OCI-LY1 (cell line): ENCODE measurements around the gene TXNRD3.

Experiments used
- H2AFZ ChIP-seq: fragments of 200-600 bp; sonication (generic), shearing (Covaris generic); 2 replicates; pipeline ENCODE4 v1.6.0; 2014; ENCODE audit warnings: antibody characterized with exemption, mild to moderate bottlenecking, low read length
- H3F3A ChIP-seq: fragments of 200-600 bp; sonication (generic), shearing (Covaris generic); 2 replicates; pipeline ENCODE4 v1.6.0; 2014; ENCODE audit warnings: mild to moderate bottlenecking, antibody characterized with exemption, low read length, moderate library complexity; ENCODE audit not compliant: insufficient read depth
- H3K27ac ChIP-seq: fragments of 200-600 bp; sonication (generic); 2 replicates; pipeline ENCODE4 v1.5.1; 2014; ENCODE audit warnings: low read length, mixed run types, mild to moderate bottlenecking, low read depth; ENCODE audit not compliant: poor library complexity, severe bottlenecking
- H3K27me3 ChIP-seq: fragments of 200-600 bp; sonication (generic); 2 replicates; pipeline ENCODE4 v1.6.0; 2014; ENCODE audit warnings: antibody characterized with exemption, mild to moderate bottlenecking, low read length, moderate library complexity; ENCODE audit not compliant: insufficient read depth
- H3K36me3 ChIP-seq: fragments of 200-600 bp; sonication (generic); 2 replicates; pipeline ENCODE4 v1.6.1; 2014; ENCODE audit warnings: mild to moderate bottlenecking, antibody characterized with exemption, low read length, moderate library complexity, mixed read lengths; ENCODE audit not compliant: insufficient read depth
- H3K4me1 ChIP-seq: fragments of 200-600 bp; sonication (generic); 2 replicates; pipeline ENCODE4 v1.5.1; 2014; ENCODE audit warnings: mild to moderate bottlenecking, low read length, moderate library complexity; ENCODE audit not compliant: insufficient read depth, severe bottlenecking
- H3K4me2 ChIP-seq: fragments of 200-600 bp; sonication (generic), shearing (Covaris generic); 2 replicates; pipeline ENCODE4 v1.6.1; 2014; ENCODE audit warnings: low read length
- H3K4me3 ChIP-seq: fragments of 200-600 bp; sonication (generic); 2 replicates; pipeline ENCODE4 v1.5.1; 2014; ENCODE audit warnings: low read length, low read depth, mild to moderate bottlenecking, mixed read lengths; ENCODE audit not compliant: poor library complexity, severe bottlenecking
- H3K79me2 ChIP-seq: fragments of 200-600 bp; shearing (Covaris generic); 2 replicates; pipeline ENCODE4 v1.6.1; 2016; ENCODE audit warnings: mixed run types, low read length, mixed read lengths; ENCODE audit not compliant: insufficient read depth
- H3K9ac ChIP-seq: fragments of 200-600 bp; sonication (generic), shearing (Covaris generic); 2 replicates; pipeline ENCODE4 v1.6.1; 2014; ENCODE audit warnings: mild to moderate bottlenecking, low read length, mixed read lengths
- H3K9me2 ChIP-seq: fragments of 200-600 bp; sonication (generic), shearing (Covaris generic); 2 replicates; pipeline ENCODE4 v1.6.1; 2014; ENCODE audit warnings: low read depth, mild to moderate bottlenecking, low read length, mixed read lengths
- H3K9me3 ChIP-seq: fragments of 200-600 bp; shearing (Covaris generic); 2 replicates; pipeline ENCODE4 v1.6.1; 2014; ENCODE audit warnings: low read length, mixed read lengths
- H4K20me1 ChIP-seq: fragments of 200-600 bp; sonication (generic), shearing (Covaris generic); 2 replicates; pipeline ENCODE4 v1.6.0; 2016; ENCODE audit warnings: mild to moderate bottlenecking, low read length; ENCODE audit not compliant: insufficient read depth
- CTCF ChIP-seq: fragments of 200-600 bp; sonication (generic), shearing (Covaris generic); IDR thresholded peaks from 2 replicates; pipeline ENCODE4 v1.5.1; 2017; ENCODE audit warnings: mild to moderate bottlenecking, antibody characterized with exemption, low read length, moderate library complexity, mixed read lengths
- EZH2 ChIP-seq: fragments of 200-600 bp; sonication (generic), shearing (Covaris generic); IDR thresholded peaks from 2 replicates; pipeline ENCODE4 v1.8.0; 2017; ENCODE audit warnings: borderline replicate concordance, mixed run types, mild to moderate bottlenecking, antibody characterized with exemption, low read length, moderate library complexity, mixed read lengths

The TXNRD3 gene

GRCh38 chr3:126668450-126669401 lies 13.8 kb upstream of the TXNRD3 start:
- no peak overlapping the region for H2AFZ ChIP-seq
- no peak overlapping the region for H3K27ac ChIP-seq
- H3K4me1 ChIP-seq = peaks cover 10% of the 10 kb centered on the region
- H3K36me3 ChIP-seq = no peaks in the 10 kb centered on the region
- peaks cover 1% of the 10 kb centered on the region; the same call in 1 of the 2 replicates for H3K9me3 ChIP-seq
- no peaks in the 10 kb centered on the region for H3F3A ChIP-seq
- no peaks in the 10 kb centered on the region for H3K79me2 ChIP-seq
- no peaks in the 10 kb centered on the region for H3K9me2 ChIP-seq
- no peak overlapping the region for H3K9ac ChIP-seq
- H4K20me1 ChIP-seq = no peaks in the 10 kb centered on the region
- H3K4me2 ChIP-seq = no peak overlapping the region
- H3K27me3 ChIP-seq = no peaks in the 10 kb centered on the region
- no peak overlapping the region for H3K4me3 ChIP-seq
- TF ChIP-seq EZH2 = no peak
- TF ChIP-seq CTCF = no peak

DNA sequence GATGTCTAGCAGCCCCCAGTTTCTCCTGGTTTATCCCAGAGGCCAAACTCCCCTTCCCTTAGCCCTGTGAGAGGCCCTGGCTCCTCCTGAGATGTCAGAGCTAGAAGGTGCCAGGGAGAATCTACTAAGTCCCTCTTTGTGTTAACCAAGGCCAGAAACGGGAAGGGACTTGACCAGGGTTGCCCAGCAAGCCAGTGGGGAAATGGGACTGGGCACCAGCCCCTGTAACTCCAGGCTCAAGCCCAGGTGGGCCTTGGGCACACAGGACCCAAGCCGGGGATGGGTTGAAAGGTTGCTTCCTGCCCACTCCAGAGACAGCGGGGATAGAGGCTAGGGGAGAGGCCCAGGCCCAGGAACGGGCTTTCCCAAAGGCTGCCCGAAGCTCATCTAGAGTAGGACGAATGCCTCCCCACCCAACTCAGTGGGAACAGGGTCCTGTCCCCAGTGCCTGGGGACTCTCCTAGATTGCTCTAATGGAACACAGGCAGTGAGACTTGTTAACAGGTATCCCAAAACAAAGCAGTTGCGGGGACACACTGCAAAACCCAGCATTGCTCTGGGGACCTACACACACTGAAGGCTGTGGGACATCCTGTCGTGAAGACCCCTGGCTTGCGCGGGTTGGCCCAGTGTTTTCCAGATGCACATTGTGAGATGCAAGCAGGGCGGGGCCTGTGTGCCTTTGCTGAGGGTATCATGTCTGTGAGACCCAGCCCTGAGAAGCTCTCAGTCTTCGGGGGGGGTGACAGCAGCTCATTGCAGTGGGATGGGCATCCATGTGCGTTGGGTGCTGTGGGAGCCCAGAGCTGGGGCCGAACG lies 12.9 kb upstream of the TXNRD3 start:
- Histone ChIP-seq H3K4me2 (no peak overlapping the region), H3K27ac (no peak overlapping the region), H3K9ac (no peak overlapping the region), H3F3A (no peaks in the 10 kb centered on the region), H3K9me2 (no peaks in the 10 kb centered on the region), H3K4me3 (no peak overlapping the region), H3K79me2 (no peaks in the 10 kb centered on the region), H2AFZ (no peak overlapping the region), H3K27me3 (no peaks in the 10 kb centered on the region), H4K20me1 (no peaks in the 10 kb centered on the region), H3K4me1 (peaks cover 10% of the 10 kb centered on the region), H3K9me3 (no peaks in the 10 kb centered on the region), H3K36me3 (no peaks in the 10 kb centered on the region)
- TF ChIP-seq CTCF = no peak
- no peak for TF ChIP-seq EZH2

DNA sequence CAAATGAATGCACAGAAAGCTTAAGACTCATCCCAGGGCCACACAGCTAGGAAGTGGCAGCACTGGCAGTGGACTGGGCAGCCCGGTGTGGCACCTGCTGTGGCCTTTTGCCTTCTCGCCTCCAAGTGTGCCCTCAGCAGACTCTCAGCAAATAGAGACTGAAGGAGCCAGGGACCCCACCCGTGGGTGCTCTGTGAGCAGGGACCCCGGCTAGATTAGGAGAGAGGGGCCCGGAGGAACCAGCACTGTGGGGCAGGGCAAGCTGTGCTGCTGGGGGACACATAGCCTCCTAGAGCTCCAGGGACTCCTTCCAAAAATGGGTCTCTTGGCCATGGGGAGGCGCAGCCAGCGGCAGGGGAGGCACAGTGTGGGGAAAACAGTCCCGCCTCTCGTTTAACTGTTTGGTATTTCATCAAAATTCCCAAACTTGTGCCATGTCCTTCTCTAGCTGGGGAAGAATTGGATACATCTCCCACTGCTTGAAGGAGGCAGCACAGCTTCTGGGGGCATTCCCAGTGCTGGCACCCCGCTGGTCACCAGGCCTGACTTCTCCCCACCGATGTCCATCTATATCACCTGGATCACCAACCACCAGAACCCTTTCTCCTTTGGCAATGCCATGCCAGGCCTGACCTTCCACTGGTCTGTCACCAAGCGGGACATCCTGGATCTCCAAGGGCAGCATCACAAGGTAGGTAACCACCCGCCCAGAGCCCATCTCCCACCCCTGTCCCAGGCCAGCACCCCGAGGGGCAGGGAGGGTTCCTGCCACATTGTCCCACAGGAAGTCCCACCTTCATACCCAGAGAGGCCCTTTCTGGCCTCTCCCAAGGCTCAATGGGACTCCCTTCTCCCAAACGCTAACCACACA lies 12.0 kb upstream of the TXNRD3 start:
- Histone ChIP-seq H3K9ac (no peak overlapping the region), H3K4me1 (peaks cover 9% of the 10 kb centered on the region), H4K20me1 (no peaks in the 10 kb centered on the region), H2AFZ (no peak overlapping the region), H3K4me2 (no peak overlapping the region), H3K79me2 (no peaks in the 10 kb centered on the region), H3K27ac (no peak overlapping the region), H3K4me3 (no peak overlapping the region), H3K27me3 (no peaks in the 10 kb centered on the region), H3F3A (no peaks in the 10 kb centered on the region), H3K9me2 (no peaks in the 10 kb centered on the region), H3K9me3 (no peaks in the 10 kb centered on the region), H3K36me3 (no peaks in the 10 kb centered on the region)
- TF ChIP-seq CTCF = no peak
- no peak for TF ChIP-seq EZH2
